CD4-positive, alpha-beta T cell treated with Interleukin-6 for 4 hours (primary cell): ENCODE results near the gene THY1.
"Not testable (repeated sequence)": the region's sequence is repeated elsewhere in the genome, so short reads cannot be mapped to it uniquely, and the experiment has no call there.

Source experiments
- DNase-seq: peaks from one replicate; pipeline ENCODE4 v3.0.0-alpha.2; 2020; ENCODE audit warnings: mixed read lengths

Gene THY1

DNA sequence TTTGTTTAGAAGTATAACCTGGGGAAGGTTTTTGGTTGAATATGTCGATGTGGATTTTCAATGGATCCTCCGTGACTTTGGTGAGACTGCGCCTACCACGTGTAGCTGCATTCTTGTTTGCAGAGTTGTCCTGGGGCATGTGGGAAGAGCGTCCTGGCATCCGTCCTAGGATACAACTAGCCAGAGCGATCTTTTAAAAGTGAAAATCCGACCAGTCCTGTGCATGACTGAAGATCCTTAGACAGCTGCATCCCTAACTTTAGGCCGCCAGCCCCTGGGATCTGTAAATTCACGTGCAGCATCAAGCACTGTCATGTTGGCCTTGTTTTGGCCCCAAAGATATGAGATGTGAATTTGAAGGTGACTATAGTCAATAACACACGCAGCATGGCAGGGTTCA, 22.4 kb upstream of the THY1 start:
- no peak for DNase-seq

DNA sequence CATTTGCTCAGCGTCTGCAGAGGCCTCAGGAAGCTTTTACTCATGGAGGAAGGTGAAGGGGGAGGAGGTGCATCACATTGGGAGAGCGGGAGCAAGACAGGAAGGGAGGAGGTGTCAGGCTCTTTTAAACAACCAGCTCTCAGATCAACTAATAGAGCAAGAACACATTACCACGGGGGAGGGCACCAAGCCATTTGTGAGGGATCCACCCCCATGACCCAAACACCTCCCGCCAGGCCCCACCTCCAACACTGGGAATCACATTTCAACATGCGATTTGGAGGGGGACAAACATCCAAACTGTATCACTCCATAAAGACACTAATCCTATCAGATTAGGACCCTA, 18.9 kb upstream of the THY1 start:
- DNase-seq: no peak

DNA sequence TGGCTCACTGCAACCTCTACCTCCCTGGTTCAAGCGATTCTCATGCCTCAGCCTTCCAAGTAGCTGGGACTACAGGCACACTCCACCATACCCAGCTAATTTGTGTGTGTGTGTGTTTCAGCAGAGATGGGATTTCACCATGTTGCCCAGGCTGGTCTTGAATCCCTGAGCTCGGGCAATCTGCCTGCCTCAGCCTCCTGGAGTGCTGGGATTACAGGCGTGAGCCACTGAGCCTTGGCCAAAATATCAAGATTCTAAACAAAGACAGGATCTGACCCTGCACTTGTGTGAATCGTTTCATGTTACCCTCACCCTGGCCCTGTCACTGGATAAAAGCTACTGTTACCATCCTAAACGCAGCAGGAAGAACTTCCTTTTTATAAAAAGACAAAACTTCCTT, 15.6 kb upstream of the THY1 start:
- no peak for DNase-seq

DNA sequence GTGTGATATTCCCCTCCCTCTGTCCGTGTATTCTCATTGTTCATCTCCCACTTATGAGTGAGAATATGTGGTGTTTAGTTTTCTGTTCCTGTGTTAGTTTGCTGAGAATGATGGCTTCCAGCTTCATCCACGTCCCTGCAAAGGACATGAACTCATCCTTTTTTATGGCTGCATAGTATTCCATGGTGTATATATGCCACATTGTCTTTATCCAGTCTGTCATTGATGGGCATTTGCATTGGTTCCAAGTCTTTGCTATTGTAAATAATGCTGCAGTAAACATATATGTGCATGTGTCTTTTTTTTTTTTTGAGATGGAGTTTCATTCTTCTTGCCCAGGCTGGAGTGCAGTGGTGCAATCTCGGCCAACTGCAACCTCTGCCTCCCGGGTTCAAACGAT, 14.5 kb upstream of the THY1 start:
- DNase-seq: not testable (repeated sequence)

DNA sequence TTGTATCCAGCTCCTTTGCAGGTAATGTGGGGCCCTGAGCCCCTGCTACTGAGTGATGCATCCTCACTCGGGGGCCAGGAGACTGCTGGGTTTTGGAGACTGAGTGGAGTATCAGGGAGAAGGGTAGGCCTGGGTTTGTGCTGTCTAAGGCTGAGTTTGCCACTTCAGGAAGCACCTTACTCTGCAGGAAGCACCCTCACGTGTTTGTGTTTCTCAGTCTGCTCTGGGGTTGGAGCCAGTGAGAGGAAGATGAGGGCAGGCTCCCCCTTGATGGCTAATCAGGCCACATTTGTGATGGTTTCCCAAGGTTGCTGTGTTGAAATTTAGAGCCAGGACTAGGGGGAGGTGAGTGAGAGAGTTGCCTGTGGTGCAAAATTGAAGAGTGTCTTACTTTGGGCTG, 13.7 kb upstream of the THY1 start:
- DNase-seq: no peak

DNA sequence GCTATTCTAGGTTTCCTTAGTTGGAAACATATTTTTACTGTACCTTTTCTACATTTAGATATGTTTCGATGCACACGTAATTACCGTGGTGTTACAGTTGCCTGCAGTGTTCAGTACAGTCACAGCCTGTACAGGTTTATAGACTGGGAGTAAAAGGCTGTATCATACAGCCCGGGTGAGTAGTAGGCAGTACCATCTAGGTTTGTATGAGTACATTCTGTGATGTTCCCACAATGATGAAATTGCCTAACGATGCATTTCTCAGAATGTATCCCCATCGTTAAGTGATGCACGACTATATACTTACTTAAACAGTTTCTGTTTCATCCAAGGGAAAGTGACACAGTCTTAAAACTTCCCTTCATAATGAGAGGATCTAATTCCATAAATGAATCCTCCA, 13.1 kb upstream of the THY1 start:
- no peak for DNase-seq

DNA sequence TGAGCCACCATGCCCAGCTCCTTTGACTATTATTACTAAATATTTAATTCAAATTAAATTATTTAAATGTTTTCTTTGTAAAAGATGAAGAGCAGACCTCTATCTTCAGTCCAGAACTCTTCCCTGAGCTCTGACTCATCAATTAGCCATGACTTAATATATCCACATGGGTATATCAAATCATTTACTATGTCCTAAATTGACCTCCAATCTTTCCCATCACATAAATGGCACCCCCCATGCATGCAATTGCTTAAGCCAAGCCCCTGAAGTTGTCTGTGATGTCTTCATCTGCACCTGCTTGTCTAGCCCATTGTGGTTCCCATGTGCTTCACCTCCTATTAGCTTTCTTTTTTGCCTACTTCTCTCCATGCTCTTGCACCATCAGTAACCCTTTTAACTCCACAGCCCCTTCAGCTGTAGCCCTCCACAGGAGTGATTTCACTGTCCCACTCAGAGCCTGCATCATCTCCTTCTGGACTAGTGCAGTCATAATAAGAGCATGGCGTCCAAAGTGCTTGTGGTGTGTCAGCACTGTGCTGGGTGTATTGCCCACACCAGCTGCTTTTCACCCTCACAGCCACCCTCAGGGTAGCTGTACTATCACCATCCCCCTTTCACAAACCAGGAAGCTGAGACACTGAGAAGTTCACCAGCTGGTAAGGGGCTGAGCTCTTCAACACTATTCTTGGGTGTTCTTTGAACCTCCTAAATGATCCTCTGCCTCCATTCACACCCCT, 11.8 kb upstream of the THY1 start:
- DNase-seq: no peak

DNA sequence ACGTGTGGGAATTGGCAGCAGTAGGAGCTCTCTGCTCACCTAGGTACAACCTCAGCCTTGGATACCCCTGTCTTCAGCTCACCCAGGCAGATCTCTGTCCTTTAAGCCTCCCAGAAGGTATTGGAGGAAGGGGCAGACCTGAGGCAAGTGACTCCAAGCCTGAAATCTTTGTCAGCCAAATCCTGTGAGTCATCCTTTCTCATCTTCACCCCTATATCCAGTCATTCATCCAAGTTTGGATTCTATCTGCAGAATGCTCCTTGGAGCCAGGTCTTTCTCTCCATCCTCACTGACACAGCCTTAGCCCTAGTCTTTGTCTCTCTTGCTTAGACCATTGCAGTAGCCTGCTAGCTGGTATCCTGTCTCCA, 10.4 kb upstream of the THY1 start:
- DNase-seq: no peak

DNA sequence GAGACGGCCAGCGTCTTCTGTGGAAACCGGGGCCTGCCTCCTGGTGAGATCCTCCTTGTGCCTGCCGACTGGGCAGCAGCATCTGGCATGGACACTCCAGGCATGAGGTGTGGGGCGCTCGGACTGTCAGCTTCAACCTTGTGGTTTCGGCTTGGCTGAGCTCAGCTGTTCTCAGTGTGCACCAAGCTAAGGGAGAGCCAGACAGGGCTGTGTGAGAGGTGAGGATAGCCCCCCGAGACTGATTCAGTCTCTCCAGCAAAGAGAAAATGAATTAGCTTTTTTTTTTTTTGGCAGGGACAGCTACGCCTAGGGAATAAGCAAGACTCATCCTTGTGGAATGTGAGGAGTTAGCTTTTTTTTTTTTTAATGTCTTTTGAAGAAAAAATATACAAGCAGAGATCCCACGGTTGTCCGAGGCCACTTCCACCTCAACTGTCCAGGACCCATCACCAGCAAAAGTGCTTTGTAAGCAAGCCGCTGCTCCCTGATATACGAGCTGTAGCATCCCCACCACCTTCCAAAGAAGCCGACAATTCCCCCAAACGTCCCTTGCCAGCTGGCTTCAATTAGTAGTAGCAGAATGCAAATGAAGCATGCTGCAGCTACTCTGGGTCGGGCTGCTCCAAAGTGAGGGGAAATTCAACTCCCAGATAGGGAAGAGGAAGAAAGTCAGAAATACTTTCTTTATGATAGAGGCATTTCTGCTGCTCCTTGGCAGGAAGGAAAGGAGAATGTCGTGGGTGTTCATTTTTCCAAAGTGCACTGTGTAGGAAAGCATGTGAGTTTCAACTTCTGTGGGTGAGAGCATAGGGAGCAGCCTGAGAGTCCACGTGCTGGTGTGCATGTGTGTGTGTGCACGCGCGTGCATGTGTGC, 9.7 kb upstream of the THY1 start:
- no peak for DNase-seq

DNA sequence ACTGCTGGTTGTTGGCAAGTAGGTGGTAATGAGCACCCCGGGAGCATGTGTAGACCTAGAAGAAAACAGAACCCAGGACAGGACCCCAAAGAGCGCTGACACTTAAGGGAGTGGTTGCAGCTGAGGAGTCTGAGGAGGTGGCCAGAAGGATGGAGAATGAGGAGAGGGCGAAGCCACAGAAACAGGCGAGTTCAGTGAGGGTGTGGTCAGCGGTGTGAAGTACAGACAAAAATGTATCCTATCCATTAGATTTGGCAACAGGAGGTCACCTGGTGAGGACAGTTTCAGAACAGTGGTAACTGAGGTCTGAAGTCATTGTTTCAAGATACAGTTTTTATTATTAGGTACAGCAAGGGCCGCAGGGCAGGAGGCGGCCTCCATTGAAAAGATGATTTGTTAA, 8.6 kb upstream of the THY1 start:
- no peak for DNase-seq

DNA sequence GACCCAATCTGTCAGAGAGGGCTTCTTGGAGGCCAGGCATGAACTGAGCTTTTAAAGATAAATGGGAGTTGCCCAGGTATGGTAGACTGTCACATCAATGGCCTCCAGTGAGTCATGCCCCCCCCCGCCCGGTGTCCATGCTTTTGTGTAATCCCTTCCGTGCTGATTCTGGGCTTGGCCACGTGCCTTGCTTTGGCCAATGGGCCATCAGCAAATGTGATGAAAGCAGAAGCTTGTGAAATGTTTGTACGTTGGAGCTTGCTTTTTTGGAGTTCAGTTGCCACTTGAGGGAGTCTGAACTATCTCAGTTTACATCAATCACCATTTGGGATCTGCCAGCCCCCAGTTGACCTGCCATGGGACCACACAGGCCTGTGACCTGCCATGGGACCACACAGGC, 4.3 kb upstream of the THY1 start:
- no peak for DNase-seq

DNA sequence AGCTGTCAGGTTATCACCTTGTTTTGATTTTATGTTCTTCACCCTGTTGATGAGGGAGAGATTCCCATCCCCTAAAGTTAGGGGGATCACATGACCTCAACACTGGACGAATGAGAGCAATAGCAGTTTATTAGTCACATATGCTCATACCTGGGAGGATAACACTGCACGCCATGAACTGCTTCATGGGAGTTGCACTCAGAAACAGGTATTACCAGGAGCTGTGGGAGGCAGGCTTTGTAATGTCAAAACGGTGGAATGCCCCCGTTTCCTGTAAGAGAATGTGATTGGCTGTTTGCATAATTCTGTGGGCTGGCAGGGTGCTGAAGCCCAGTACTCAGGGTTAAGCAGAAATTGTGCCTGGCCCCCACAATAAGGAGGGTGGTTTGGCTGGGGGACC, 3.2 kb upstream of the THY1 start:
- no peak for DNase-seq

DNA sequence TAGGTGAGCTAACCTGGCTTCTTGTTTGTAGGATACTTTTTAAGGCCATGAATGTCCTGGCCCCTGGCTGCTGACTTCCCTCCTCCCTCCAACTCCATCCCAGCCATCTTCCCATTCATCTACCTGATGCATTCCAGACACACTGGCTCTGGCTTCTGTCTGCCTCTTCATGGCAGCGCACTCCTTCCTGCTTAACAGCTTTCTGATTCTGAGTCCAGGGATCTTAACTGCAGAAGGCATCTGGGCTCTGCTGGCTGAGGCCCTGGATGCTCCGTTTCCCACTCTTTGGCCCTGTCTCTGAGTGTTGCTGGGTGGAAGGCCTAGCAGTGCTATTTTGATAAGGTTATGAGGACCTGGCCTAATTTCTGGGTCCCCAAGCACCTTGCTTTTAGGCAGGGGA, 1.8 kb upstream of the THY1 start:
- no peak for DNase-seq

DNA sequence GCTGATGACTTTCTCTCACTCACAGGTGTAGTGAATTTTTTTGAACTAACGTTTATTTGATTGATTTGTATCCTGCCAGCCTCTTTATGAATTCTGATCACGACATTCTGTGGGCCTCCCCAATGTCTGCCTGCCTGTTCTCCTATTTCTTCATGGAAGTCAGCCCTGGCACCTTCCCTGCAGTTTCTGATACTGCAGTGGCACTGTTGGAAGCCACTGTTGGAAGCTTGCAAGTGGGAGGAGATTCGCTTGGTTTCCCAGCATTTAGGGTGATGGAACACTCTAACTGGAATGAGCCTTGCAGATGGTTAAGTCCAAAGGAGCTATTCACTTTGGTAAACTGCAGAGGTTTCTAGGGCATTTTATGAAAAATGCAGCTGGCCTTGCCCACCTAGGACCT, 1.3 kb upstream of the THY1 start:
- no peak for DNase-seq

DNA sequence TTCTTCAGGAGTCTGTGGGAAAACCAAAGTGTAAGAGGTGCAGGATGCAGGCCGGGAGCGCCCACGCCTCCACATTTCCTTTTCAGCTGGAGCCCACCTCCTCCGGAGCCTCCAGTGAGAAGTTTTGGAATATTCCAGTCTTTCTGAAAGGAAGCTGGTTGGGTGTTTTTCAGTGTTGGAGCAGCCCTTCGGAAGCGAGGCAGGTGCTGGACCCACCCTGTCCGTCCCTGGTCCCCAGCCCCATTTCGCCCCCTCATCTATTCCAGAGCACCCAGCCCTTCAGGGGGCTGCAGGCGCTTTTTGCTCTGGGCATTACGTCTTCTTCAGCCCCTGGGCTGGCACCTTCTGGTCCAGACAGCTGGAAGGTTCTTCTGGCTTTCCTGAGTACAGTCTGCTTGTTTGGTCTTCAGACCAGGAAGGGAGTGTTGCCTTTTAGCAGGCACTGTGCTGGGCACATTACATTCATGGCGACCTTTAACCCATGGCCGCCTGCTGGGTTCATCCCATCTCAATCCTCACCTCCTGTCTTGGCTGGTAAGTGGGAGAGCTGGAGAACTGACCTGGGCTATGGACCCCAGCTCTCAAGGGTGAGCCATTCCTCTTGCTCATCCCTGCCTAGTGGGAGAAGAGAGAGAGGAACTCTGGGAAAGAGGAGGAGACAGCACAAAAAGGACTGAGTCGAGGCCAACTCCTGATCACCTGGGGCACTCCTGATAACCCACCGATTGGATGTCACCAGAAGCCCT, 710 bp upstream of the THY1 start:
- DNase-seq: no peak

DNA sequence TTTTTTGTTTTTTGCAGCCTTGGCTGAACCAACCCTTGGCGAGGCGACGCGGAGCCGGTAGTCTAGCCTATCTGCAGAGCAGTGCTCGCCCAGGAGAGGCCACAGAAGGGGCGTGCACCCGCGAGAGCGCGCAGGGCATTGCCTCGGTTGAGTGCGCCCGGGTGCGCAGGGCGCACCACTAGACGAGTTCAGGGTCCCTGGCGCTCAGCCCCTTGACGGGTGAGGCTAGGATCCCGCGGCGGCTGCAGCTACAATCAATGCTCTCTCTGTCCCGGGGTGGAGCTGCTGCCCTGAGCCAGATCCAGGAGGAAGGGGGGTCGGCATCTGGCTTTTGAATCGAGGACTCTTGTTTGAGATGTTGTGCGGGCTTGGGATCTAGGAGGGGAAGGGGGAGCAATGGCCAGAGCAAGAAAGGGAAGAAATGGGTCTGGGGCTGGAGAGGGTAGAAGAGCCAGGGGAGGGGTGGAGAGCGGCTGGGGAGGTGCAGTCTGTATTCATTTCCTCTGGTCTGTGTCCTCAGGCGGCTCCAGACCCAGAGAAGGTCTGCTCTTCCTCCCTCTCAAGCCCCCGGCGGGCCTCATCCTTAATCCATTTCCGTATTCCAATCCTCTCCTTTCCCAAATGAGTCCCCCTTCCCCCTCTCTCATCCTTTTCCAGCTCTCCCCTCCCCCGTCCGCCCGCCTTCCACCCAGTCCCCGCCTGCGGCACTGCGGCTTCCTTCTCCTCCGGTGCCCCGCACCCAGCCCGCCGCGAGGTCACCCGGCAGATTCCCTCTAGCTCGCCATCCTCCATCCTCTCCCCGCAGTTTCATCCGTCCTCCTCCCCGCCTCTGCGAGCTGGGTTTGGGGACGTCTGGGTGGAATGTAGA, 797 bp downstream of the THY1 start:
- DNase-seq: no peak

DNA sequence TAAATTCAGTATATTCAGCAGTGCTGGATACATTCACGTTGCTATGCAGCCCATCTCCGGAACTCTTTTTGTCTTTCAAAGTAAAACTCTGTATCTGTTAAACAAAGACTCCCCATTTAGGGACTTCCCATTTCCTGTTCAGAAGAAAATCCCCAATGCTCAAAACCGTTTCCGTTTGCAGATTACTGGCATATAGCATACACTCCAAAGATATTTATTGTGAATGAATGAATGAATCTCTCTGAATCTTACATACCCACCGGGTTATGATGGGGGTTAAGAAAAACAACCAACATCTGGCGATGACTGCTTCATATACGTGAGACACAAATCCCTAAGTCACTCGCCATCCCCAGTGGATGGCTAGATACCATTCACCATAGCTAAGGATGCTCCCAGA, 1.6 kb downstream of the THY1 start:
- DNase-seq: no peak

DNA sequence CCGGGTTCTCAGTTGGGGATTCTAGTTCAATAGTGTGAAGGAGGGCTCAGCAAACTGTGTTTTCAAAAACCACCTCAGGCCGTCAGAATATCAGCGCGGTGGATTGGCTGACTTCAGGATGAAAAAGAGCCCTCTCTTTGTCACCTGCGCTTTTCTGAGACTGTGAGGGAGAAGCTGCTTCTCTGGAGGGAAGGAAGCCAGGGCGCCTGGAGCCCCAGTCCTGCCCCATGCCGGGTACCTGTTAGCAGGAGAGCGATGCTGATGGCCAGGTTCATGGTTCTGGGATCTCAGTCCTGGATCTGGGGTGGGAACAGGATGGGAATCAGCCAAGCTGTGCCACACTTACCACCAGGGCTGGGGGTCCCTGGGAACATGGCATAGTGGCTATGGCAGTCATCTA, 2.3 kb downstream of the THY1 start:
- DNase-seq: no peak

DNA sequence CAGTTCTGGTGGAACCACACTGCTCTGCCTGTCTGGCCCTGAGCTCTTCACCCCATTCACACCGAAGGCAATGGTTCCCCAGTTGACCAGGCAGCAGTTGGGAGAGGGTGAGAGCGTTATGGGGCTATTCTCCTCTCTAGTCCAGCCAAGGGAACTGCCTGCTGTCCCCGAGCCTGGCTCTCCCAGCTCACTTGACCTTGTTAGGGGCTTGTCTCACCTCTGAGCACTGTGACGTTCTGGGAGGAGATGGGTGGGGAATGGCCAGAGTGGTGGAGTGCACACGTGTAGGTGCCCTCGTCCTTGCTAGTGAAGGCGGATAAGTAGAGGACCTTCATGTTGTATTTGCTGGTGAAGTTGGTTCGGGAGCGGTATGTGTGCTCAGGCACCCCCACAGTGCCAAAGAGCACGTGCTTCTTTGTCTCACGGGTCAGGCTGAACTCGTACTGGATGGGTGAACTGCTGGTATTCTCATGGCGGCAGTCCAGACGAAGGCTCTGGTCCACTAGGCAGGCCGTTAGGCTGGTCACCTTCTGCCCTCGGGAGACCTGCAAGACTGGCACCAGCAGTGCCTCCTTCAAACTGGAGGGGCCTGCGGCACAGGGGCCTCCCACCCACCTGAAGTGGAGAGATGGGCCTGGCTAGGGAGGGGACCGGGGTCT, 3.0 kb downstream of the THY1 start:
- no peak for DNase-seq

DNA sequence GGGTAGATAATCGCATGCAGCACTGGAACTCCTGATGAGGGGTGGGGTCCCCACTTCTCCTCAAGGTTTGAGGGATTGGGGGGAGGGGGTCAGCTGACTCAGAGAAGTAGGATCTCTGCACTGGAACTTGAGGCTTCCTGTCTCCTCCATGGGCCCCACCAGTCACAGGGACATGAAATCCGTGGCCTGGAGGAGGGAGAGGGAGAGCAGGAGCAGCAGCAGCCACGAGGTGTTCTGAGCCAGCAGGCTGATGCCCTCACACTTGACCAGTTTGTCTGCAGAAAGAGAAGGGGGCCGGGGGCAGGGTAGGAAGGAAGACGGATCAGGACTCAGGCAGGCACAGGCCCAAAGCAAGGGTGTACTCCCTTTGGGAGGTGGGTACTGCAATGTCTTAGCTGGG, 3.7 kb downstream of the THY1 start:
- DNase-seq: no peak

DNA sequence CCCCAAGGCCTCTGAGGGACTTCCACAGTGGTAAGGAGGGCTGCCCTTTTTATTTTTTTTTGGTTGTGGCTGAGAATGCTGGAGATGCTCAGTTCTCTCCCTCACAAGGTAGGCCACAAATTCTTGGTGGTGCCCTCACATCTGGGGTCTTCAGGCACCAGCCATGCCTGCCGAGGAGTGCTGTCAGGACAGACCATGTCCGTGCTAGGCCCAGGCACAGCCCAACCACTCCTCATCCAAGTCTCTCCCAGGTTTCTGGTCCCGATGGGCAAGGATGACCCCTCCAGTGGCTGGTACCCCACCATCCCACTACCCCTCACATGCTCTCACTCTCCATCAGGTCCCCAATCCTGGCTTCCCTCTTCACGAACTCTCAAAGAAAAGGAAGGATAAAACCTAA, 4.2 kb downstream of the THY1 start:
- no peak for DNase-seq

DNA sequence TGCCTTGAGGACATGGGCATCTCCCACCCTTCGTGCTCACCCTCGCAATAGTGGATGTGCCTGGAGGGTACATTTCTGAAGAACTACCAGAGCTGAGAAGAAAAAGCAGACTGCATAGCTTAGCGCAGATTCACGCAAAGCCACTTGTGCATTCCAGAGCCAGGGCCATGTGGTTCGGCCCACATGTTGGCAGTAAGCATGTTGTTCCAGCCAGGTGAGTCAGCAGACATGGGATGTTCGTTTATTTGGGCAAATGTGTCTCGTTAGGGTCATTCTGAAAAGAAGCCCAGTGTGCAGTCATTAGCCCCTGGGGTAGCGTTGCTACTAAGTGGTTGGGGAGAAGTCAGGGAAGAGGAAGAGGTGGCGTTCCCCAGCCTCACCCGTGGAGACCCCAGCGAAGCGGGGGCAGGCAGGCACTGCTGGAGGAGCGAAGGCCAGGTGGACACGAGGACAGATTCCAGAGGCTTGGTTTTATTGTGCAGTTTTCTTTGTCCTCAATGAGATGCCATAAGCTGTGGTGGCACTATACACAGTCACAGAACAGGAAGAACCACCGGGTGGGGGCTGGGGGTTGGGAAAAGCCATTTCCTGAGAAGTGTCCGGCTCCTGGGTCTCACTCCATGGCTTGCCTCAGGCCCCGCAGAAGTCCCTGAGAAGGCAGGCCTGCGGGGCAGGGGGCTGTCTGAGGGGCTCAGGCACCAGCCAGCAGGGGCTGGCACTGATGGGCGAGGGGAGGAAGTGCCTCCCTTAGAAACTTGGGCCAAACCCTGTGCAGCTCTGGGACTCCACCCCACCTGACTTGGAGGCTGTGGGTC, 5.0 kb downstream of the THY1 start:
- DNase-seq: no peak
